GM12878 (cell line): ENCODE data around the gene GUCY2D. TPM values are rescaled to one million over a fixed set of nuclear protein-coding genes. Genes with fewer than 3 reads are reported as not detected.

Source experiments
- ATAC-seq: fragments of 200-7000 bp; cut with Tn5 transposase; 3 replicates; pipeline ENCODE4 v1.9.1; 2020; ENCODE audit warnings: mild to moderate bottlenecking, moderate library complexity
- BruUV-seq: library from RNA; stranded (reverse); fragments of 400-500 nt; replicated peaks from 2 replicates; lab custom pipeline; 2021; lab: Mats Ljungman, UMichigan
- CTCF ChIA-PET: fragments of 300-600 bp; sonication (Branson Sonifier 250); formaldehyde crosslinking; extraction: SDS; loops from one replicate; lab custom pipeline; 2021; ENCODE audit warnings: inconsistent platforms; lab: Yijun Ruan, JAX
- POLR2A ChIA-PET: fragments of 350-600 bp; formaldehyde crosslinking; extraction: SDS; loops from one replicate; lab custom pipeline; 2021; ENCODE audit warnings: inconsistent platforms; lab: Charles Lee
- RAD21 ChIA-PET: fragments of 300-600 bp; sonication (Branson Sonifier 250); formaldehyde crosslinking; loops from one replicate; lab custom pipeline; 2023; ENCODE audit warnings: antibody characterized with exemption; ENCODE audit not compliant: unreplicated experiment; lab: Charles Lee
- SMC1A ChIA-PET: fragments of 300-600 bp; sonication (Branson Sonifier 250); formaldehyde crosslinking; loops from one replicate; lab custom pipeline; 2023; ENCODE audit not compliant: unreplicated experiment, uncharacterized antibody; lab: Charles Lee
- DNase-seq: peaks from one replicate; pipeline ENCODE4 v3.0.0-alpha.2; 2011; ENCODE audit warnings: low read depth, low spot score
- FAIRE-seq: peaks from 3 replicates; lab custom pipeline; 2011; peaks lifted over from hg19 to GRCh38; lab: Jason Lieb, UNC
- H2AFZ ChIP-seq: 2 replicates; pipeline ENCODE4 v1.6.0; 2011; ENCODE audit warnings: low read depth, low read length, control low read depth; ENCODE audit not compliant: control insufficient read depth
- H3K27ac ChIP-seq: 2 replicates; pipeline ENCODE4 v1.5.1; 2011; ENCODE audit warnings: control low read depth; ENCODE audit not compliant: control insufficient read depth, insufficient read depth
- H3K27me3 ChIP-seq, 2 experiments: replicated peaks in 1 of 2; 2 replicates each; pipeline versions ENCODE4 v1.6.0 to v1.6.1; 2011; ENCODE audit warnings: low read length in 1 of 2; ENCODE audit not compliant: control insufficient read depth in 2 of 2, insufficient read depth in 2 of 2
- H3K36me3 ChIP-seq, 2 experiments: 2 replicates each; pipeline ENCODE4 v1.5.1; 2011; ENCODE audit warnings: low read length in 1 of 2; ENCODE audit not compliant: control insufficient read depth in 2 of 2, insufficient read depth in 2 of 2
- H3K4me1 ChIP-seq: 2 replicates; pipeline ENCODE4 v1.6.1; 2011; ENCODE audit warnings: mild to moderate bottlenecking, low read length, moderate library complexity, mixed read lengths; ENCODE audit not compliant: control insufficient read depth, insufficient read depth
- H3K4me2 ChIP-seq: 2 replicates; pipeline ENCODE4 v1.6.0; 2011; ENCODE audit warnings: control low read depth; ENCODE audit not compliant: control insufficient read depth, insufficient read depth
- H3K4me3 ChIP-seq: fragments of 200-600 bp; sonication (generic); 2 replicates; pipeline ENCODE4 v1.5.1; 2016
- H3K79me2 ChIP-seq: 2 replicates; pipeline ENCODE4 v1.6.0; 2011; ENCODE audit warnings: low read length; ENCODE audit not compliant: control insufficient read depth, insufficient read depth
- H3K9ac ChIP-seq: 2 replicates; pipeline ENCODE4 v1.8.0; 2011; ENCODE audit warnings: low read length, control low read depth, mixed read lengths; ENCODE audit not compliant: control insufficient read depth, insufficient read depth
- H3K9me3 ChIP-seq: replicated peaks from 3 replicates; pipeline ENCODE4 v1.5.1; 2011; ENCODE audit warnings: mild to moderate bottlenecking, low read length; ENCODE audit not compliant: control insufficient read depth, insufficient read depth
- H4K20me1 ChIP-seq: 2 replicates; pipeline ENCODE4 v1.6.0; 2011; ENCODE audit not compliant: control insufficient read depth, insufficient read depth
- BHLHE40 ChIP-seq, 2 experiments: fragments of 450-650 bp in 1 of 2; IDR thresholded peaks; 2 replicates each; pipeline ENCODE4 v1.6.1; 2011 to 2017; ENCODE audit warnings: low read depth in 2 of 2, borderline replicate concordance in 1 of 2, improper control_type of control experiment in 1 of 2, low read length in 1 of 2, mild to moderate bottlenecking in 1 of 2
- CTCF ChIP-seq, 3 experiments: IDR thresholded peaks in 2 of 3; conservative IDR thresholded peaks in 1 of 3; 2 replicates each; pipeline ENCODE4 v1.5.1; 2011; ENCODE audit warnings: low read depth in 3 of 3, low read length in 3 of 3, mild to moderate bottlenecking in 3 of 3, control low read depth in 2 of 3, moderate library complexity in 2 of 3, inconsistent platforms in 1 of 3, mixed read lengths in 1 of 3; ENCODE audit not compliant: control insufficient read depth in 2 of 3, insufficient read depth in 1 of 3; ENCODE audit errors: extremely low read depth in 1 of 3
- NR2F1 ChIP-seq: fragments of 450-650 bp; conservative IDR thresholded peaks from 2 replicates; pipeline ENCODE4 v1.6.1; 2017; ENCODE audit warnings: mild to moderate bottlenecking
- PBX3 ChIP-seq: IDR thresholded peaks from 2 replicates; pipeline ENCODE4 v1.6.1; 2011; ENCODE audit warnings: mild to moderate bottlenecking, low read depth, low read length, moderate library complexity; ENCODE audit not compliant: insufficient replicate concordance
- RAD21 ChIP-seq: IDR thresholded peaks from 2 replicates; pipeline ENCODE4 v1.6.1; 2011; ENCODE audit warnings: mild to moderate bottlenecking, low read depth, low read length, moderate library complexity; ENCODE audit not compliant: insufficient read depth
- SMC3 ChIP-seq: IDR thresholded peaks from 2 replicates; pipeline ENCODE4 v1.6.1; 2011; ENCODE audit warnings: low read length, improper control_type of control experiment, borderline replicate concordance
- WGBS: methylation state at CpG from one replicate; pipeline ENCODE4 v1.1.6; 2016; ENCODE audit warnings: low lambda C conversion rate; ENCODE audit not compliant: insufficient replicate concordance, insufficient coverage; ENCODE audit errors: missing lambda C conversion rate; 5-methylcytosine and 5-hydroxymethylcytosine counted together
- in situ Hi-C: fragments of 300-500 bp; cut with MboI; formaldehyde crosslinking; loops from 9 replicates; pipeline ENCODE4 v1.14.3; 2018; ENCODE audit warnings: mixed read lengths
- intact Hi-C: fragments of 100-400 bp; cut with micrococcal nuclease; formaldehyde crosslinking; loops from one replicate; pipeline ENCODE4 v1.14.2; 2022; ENCODE audit not compliant: unreplicated experiment
- polyA plus RNA-seq, 11 experiments: library from polyadenylated mRNA; depleted of rRNA in 4 of 11; unstranded in 6 of 11; stranded (reverse) in 5 of 11; fragments of >200 nt; fragmentation: Nextera tagmentation in 4 of 11; fragmentation: Illumina TruSeq in 1 of 11; extraction: Ambion mirVana in 4 of 11; extraction: Trizol in 1 of 11; gene quantifications; 1 replicate in 1 of 11; 2 replicates in 10 of 11; pipeline versions ENCODE4 v1.2.1 to v1.2.3, GENCODE V29; 2011 to 2016; ENCODE audit warnings: inconsistent platforms in 2 of 11, missing spikeins in 2 of 11, low read depth in 1 of 11
- total RNA-seq, 4 experiments: library from RNA; depleted of rRNA in 3 of 4; stranded (reverse); fragments of >200 nt in 3 of 4; fragmentation: Illumina TruSeq in 1 of 4; extraction: Trizol in 1 of 4; gene quantifications; 2 replicates each; pipeline versions ENCODE4 v1.2.1 to v1.2.3, GENCODE V29; 2013 to 2021

The GUCY2D gene
- total and polyA plus RNA-seq, 10 of the 15 experiments (the other 5 are each of a cell fraction or from before 2014, with no cell fraction given), result not detected

GRCh38 chr17:8016632-8017424 lies 14.4 kb downstream of the GUCY2D start:
- BruUV-seq, result no TSS peak
- Histone ChIP-seq H3K9me3 (no peaks in the 10 kb centered on the region), H2AFZ (peak overlapping the region; percentile 28), H3K4me1 (no peaks in the 10 kb centered on the region), H3K27ac (no peak overlapping the region), H3K9ac (no peak overlapping the region), H3K79me2 (no peaks in the 10 kb centered on the region), H3K4me3 (no peak overlapping the region), H3K36me3 (no peaks in the 10 kb centered on the region), H3K4me2 (peak overlapping the region; percentile 4; the same call in 1 of the 2 replicates), H4K20me1 (no peaks in the 10 kb centered on the region), H3K27me3 (peaks cover 0 to 3% of the 10 kb centered on the region in 2 experiments; a peak in 3 of 4 replicates)
- FAIRE-seq (no peak), DNase-seq (no peak), ATAC-seq (peak; percentile 87)
- CTCF ChIA-PET, result interaction anchor here (0.6 to 5.5 kb wide), 14 partner anchors 9 to 198 kb away, joined by 3 to 87 read pairs (median 4); partner anchors contain the start of gene ALOX15B
- in situ Hi-C loops (no loop called here), intact Hi-C loops (loop anchor here (5.0 kb wide), 1 partner anchor 40 kb away; no protein-coding TSS in a partner anchor)
- RAD21 ChIA-PET, result interaction anchor here (0.7 to 2.3 kb wide), 6 partner anchors 20 to 274 kb away, joined by 3 to 17 read pairs (median 5); no protein-coding TSS in a partner anchor
- SMC1A ChIA-PET, result interaction anchor here (0.8 to 4.7 kb wide), 9 partner anchors 9 to 49 kb away, joined by 3 to 32 read pairs (median 5); partner anchors contain the start of gene GUCY2D
- TF ChIP-seq SMC3 (peak; percentile 49; the same call in 1 of the 2 replicates), RAD21 (peak; percentile 46), PBX3 (no peak), BHLHE40 (IDR thresholded peaks at IDR 0.05; ENCODE audit: borderline replicate concordance in 1 of 2, low read depth in 2 of 2, low read length in 1 of 2) (no peak), CTCF (IDR thresholded peaks at IDR 0.05 in 2 of 3, conservative IDR thresholded peaks at IDR 0.05 in 1 of 3; ENCODE audit: control insufficient read depth in 2 of 3, extremely low read depth in 1 of 3, insufficient read depth in 1 of 3, low read depth in 3 of 3, low read length in 3 of 3) (peak; percentile 51 to 77 (median 63)), NR2F1 (0 out of 2 replicates have a peak, but pooled peaks have one; percentile 21)
- WGBS, result 27% methylated on average over 12 of the region's 12 CpGs
- POLR2A ChIA-PET, result interaction anchor here (0.6 kb wide), 1 partner anchor 44 kb away, joined by 3 read pairs; no protein-coding TSS in a partner anchor
